CD4-positive, alpha-beta memory T cell (primary cell): ENCODE results near the gene FAM83F. TPM values are rescaled to one million over a fixed set of nuclear protein-coding genes. Genes with fewer than 3 reads are reported as not detected.

Experiments used
- CTCF ChIA-PET: fragments of 350-600 bp; sonication (Branson Sonifier 250); formaldehyde crosslinking; loops from one replicate; lab custom pipeline; 2021; ENCODE audit warnings: inconsistent platforms; ENCODE audit not compliant: partially characterized antibody; lab: Charles Lee
- POLR2A ChIA-PET: fragments of 350-600 bp; sonication (Branson Sonifier 250); formaldehyde crosslinking; loops from one replicate; lab custom pipeline; 2021; ENCODE audit not compliant: partially characterized antibody; lab: Charles Lee
- DNase-seq, 5 donors: peaks; one replicate each; pipeline versions ENCODE4 v3.0.0 to v3.0.0-alpha.2; 2020 to 2022; ENCODE audit warnings: mixed read lengths in 1 of 5
- H3K27ac ChIP-seq: one replicate; pipeline ENCODE4 v1.7.0; 2013; ENCODE audit warnings: low read depth, low read length
- H3K27me3 ChIP-seq: 2 replicates; pipeline ENCODE4 v1.7.0; 2013; ENCODE audit warnings: mild to moderate bottlenecking, low read length, moderate library complexity; ENCODE audit not compliant: insufficient read depth
- H3K36me3 ChIP-seq: 2 replicates; pipeline ENCODE4 v1.7.0; 2013; ENCODE audit warnings: mild to moderate bottlenecking, low read length, moderate library complexity; ENCODE audit not compliant: insufficient read depth
- H3K4me1 ChIP-seq: 2 replicates; pipeline ENCODE4 v1.7.0; 2013; ENCODE audit warnings: mild to moderate bottlenecking, low read length, moderate library complexity; ENCODE audit not compliant: insufficient read depth
- H3K4me3 ChIP-seq, 2 donors: one replicate each; pipeline ENCODE4 v1.7.0; 2013; ENCODE audit warnings: low read length in 2 of 2, mild to moderate bottlenecking in 1 of 2
- H3K9me3 ChIP-seq, 2 donors: one replicate each; pipeline ENCODE4 v1.7.0; 2013; ENCODE audit warnings: low read length in 2 of 2, control low read depth in 1 of 2; ENCODE audit not compliant: control insufficient read depth in 1 of 2
- H3K27ac Mint-ChIP-seq, 7 donors: one replicate each; pipeline ENCODE4 v1.8.0; 2020 to 2021; ENCODE audit warnings: mixed read lengths in 7 of 7, mild to moderate bottlenecking in 6 of 7, inconsistent platforms in 3 of 7, moderate library complexity in 3 of 7
- H3K27me3 Mint-ChIP-seq, 2 donors: one replicate each; pipeline ENCODE4 v1.8.0; 2020 to 2021; ENCODE audit warnings: mixed read lengths in 2 of 2
- H3K36me3 Mint-ChIP-seq, 2 donors: one replicate each; pipeline ENCODE4 v1.8.0; 2020 to 2021; ENCODE audit warnings: mixed read lengths in 2 of 2, inconsistent platforms in 1 of 2, mild to moderate bottlenecking in 1 of 2
- H3K4me1 Mint-ChIP-seq, 4 donors: one replicate each; pipeline ENCODE4 v1.8.0; 2020 to 2021; ENCODE audit warnings: mixed read lengths in 4 of 4, mild to moderate bottlenecking in 1 of 4
- H3K4me3 Mint-ChIP-seq, 8 donors: one replicate each; pipeline ENCODE4 v1.8.0; 2020 to 2021; ENCODE audit warnings: mixed read lengths in 8 of 8, mild to moderate bottlenecking in 7 of 8, moderate library complexity in 6 of 8, inconsistent platforms in 3 of 8
- H3K9me3 Mint-ChIP-seq, 8 donors: one replicate each; pipeline ENCODE4 v1.8.0; 2020 to 2021; ENCODE audit warnings: mixed read lengths in 8 of 8, mild to moderate bottlenecking in 5 of 8, inconsistent platforms in 3 of 8, moderate library complexity in 1 of 8
- intact Hi-C: fragments of 100-400 bp; cut with micrococcal nuclease; formaldehyde crosslinking; loops from one replicate; pipeline ENCODE4 v1.15.1; 2023
- polyA plus RNA-seq, 2 donors: library from polyadenylated mRNA; unstranded; fragments of 300-500 nt; fragmentation: Illumina TruSeq; gene quantifications; one replicate each; pipeline ENCODE4 v1.2.3, GENCODE V29; 2021
- total RNA-seq, 2 experiments: library from RNA; stranded (reverse); gene quantifications; one replicate each; pipeline ENCODE4 v1.2.3, GENCODE V29; 2021

FAM83F gene
- total and polyA plus RNA-seq, 4 experiments from 2014 or later = 0.29 TPM; not detected in 3

GRCh38 chr22:40004836-40005235, 10.1 kb downstream of the FAM83F start:
- Mint-ChIP-seq H3K4me1 (peaks cover 2 to 8% (median 6%) of the 10 kb centered on the region in 4 donors), H3K27ac (no peak overlapping the region), H3K36me3 (no peaks in the 10 kb centered on the region), H3K27me3 (peaks cover 8 to 23% of the 10 kb centered on the region in 2 donors), H3K9me3 (no peaks in the 10 kb centered on the region), H3K4me3 (no peak overlapping the region)
- POLR2A ChIA-PET = no interaction called here
- Histone ChIP-seq H3K27me3 (peaks cover 5% of the 10 kb centered on the region), H3K4me3 (no peak overlapping the region), H3K36me3 (no peaks in the 10 kb centered on the region), H3K27ac (no peak overlapping the region), H3K9me3 (no peaks in the 10 kb centered on the region), H3K4me1 (peaks cover 4% of the 10 kb centered on the region)
- intact Hi-C loops = no loop called here
- no peak for DNase-seq
- CTCF ChIA-PET = interaction anchor here (2.2 kb wide), 1 partner anchor 20 kb away, joined by 8 read pairs; no protein-coding TSS in a partner anchor

GRCh38 chr22:40006641-40007040, 11.9 kb downstream of the FAM83F start:
- intact Hi-C loops = no loop called here
- H3K36me3 ChIP-seq = no peaks in the 10 kb centered on the region
- POLR2A ChIA-PET = no interaction called here
- peaks cover 2 to 13% (median 12%) of the 10 kb centered on the region in 4 donors for H3K4me1 Mint-ChIP-seq
- no peaks in the 10 kb centered on the region for H3K9me3 ChIP-seq
- no peak for DNase-seq
- no peak overlapping the region for H3K4me3 ChIP-seq
- no peaks in the 10 kb centered on the region for H3K36me3 Mint-ChIP-seq
- CTCF ChIA-PET = no interaction called here
- no peak overlapping the region for H3K4me3 Mint-ChIP-seq
- H3K27ac Mint-ChIP-seq = no peak overlapping the region
- no peaks in the 10 kb centered on the region for H3K9me3 Mint-ChIP-seq
- H3K27me3 ChIP-seq = peaks cover 5% of the 10 kb centered on the region
- H3K27ac ChIP-seq = no peak overlapping the region
- H3K4me1 ChIP-seq = peaks cover 10% of the 10 kb centered on the region
- peaks cover 7 to 25% of the 10 kb centered on the region in 2 donors for H3K27me3 Mint-ChIP-seq

- ChIA-PET CTCF (interaction anchor here (1.2 kb wide), 1 partner anchor 13 kb away, joined by 3 read pairs; no protein-coding TSS in a partner anchor), POLR2A (no interaction called here)
- H3K9me3 Mint-ChIP-seq = no peaks in the 10 kb centered on the region
- peaks cover 2 to 13% (median 12%) of the 10 kb centered on the region in 4 donors for H3K4me1 Mint-ChIP-seq
- Histone ChIP-seq H3K4me3 (no peak overlapping the region), H3K9me3 (no peaks in the 10 kb centered on the region), H3K27me3 (peaks cover 5% of the 10 kb centered on the region), H3K36me3 (no peaks in the 10 kb centered on the region), H3K27ac (no peak overlapping the region), H3K4me1 (peaks cover 10% of the 10 kb centered on the region)
- intact Hi-C loops = no loop called here
- no peak overlapping the region for H3K4me3 Mint-ChIP-seq
- H3K36me3 Mint-ChIP-seq = no peaks in the 10 kb centered on the region
- peaks cover 9 to 31% of the 10 kb centered on the region in 2 donors for H3K27me3 Mint-ChIP-seq
- no peak overlapping the region for H3K27ac Mint-ChIP-seq
- no peak for DNase-seq
Measured at GRCh38 chr22:40007853-40008710, 13.3 kb downstream of the FAM83F start.

- Histone ChIP-seq H3K27me3 (peaks cover 5% of the 10 kb centered on the region), H3K9me3 (no peaks in the 10 kb centered on the region), H3K36me3 (no peaks in the 10 kb centered on the region), H3K4me3 (no peak overlapping the region), H3K4me1 (peaks cover 10% of the 10 kb centered on the region), H3K27ac (no peak overlapping the region)
- H3K36me3 Mint-ChIP-seq = no peaks in the 10 kb centered on the region
- H3K27ac Mint-ChIP-seq = no peak overlapping the region
- POLR2A ChIA-PET = no interaction called here
- peaks cover 2 to 13% (median 12%) of the 10 kb centered on the region in 4 donors for H3K4me1 Mint-ChIP-seq
- peaks cover 9 to 34% of the 10 kb centered on the region in 2 donors for H3K27me3 Mint-ChIP-seq
- H3K9me3 Mint-ChIP-seq = no peaks in the 10 kb centered on the region
- DNase-seq = no peak
- CTCF ChIA-PET = interaction anchor here (0.9 to 1.2 kb wide), 2 partner anchors 12 to 27 kb away, joined by 3 read pairs; no protein-coding TSS in a partner anchor
- H3K4me3 Mint-ChIP-seq = no peak overlapping the region
- intact Hi-C loops = no loop called here
Measured at GRCh38 chr22:40008726-40009291, 14.1 kb downstream of the FAM83F start.

- H3K36me3 Mint-ChIP-seq = no peaks in the 10 kb centered on the region
- intact Hi-C loops = no loop called here
Measured at GRCh38 chr22:40009292-40009774, 14.6 kb downstream of the FAM83F start.

GRCh38 chr22:40009951-40010671, 15.4 kb downstream of the FAM83F start:
- H3K27me3 Mint-ChIP-seq = peaks cover 9 to 34% of the 10 kb centered on the region in 2 donors
- H3K36me3 Mint-ChIP-seq = no peaks in the 10 kb centered on the region
- peaks cover 10% of the 10 kb centered on the region for H3K4me1 ChIP-seq
- POLR2A ChIA-PET = interaction anchor here (0.6 to 1.6 kb wide), 2 partner anchors 32 to 867 kb away, joined by 3 read pairs; no protein-coding TSS in a partner anchor
- peak overlapping the region in 5 of 7 donors; percentile 36 to 63 (median 42) for H3K27ac Mint-ChIP-seq
- H3K36me3 ChIP-seq = no peaks in the 10 kb centered on the region
- intact Hi-C loops = no loop called here
- H3K4me3 ChIP-seq = peak overlapping the region in 1 of 2 donors; percentile 5
- H3K27me3 ChIP-seq = peaks cover 5% of the 10 kb centered on the region
- H3K27ac ChIP-seq = no peak overlapping the region
- no peaks in the 10 kb centered on the region for H3K9me3 ChIP-seq
- peak in 3 of 5 donors; percentile 30 to 53 (median 44) for DNase-seq
- no peaks in the 10 kb centered on the region for H3K9me3 Mint-ChIP-seq
- H3K4me1 Mint-ChIP-seq = peaks cover 2 to 13% (median 12%) of the 10 kb centered on the region in 4 donors
- CTCF ChIA-PET = interaction anchor here (0.5 to 2.3 kb wide), 4 partner anchors 14 to 476 kb away, joined by 3 to 17 read pairs (median 3); no protein-coding TSS in a partner anchor
- H3K4me3 Mint-ChIP-seq = peak overlapping the region; percentile 35 to 71 (median 58)

More at GRCh38 chr22:40009292-40009774, 14.6 kb downstream of the FAM83F start:
- POLR2A ChIA-PET = interaction anchor here (1.6 kb wide), 1 partner anchor 31 kb away, joined by 3 read pairs; no protein-coding TSS in a partner anchor
- Histone ChIP-seq H3K4me3 (no peak overlapping the region), H3K4me1 (peaks cover 10% of the 10 kb centered on the region), H3K27me3 (peaks cover 5% of the 10 kb centered on the region), H3K27ac (no peak overlapping the region), H3K9me3 (no peaks in the 10 kb centered on the region), H3K36me3 (no peaks in the 10 kb centered on the region)
- CTCF ChIA-PET = interaction anchor here (0.5 to 2.3 kb wide), 3 partner anchors 15 to 53 kb away, joined by 3 to 17 read pairs (median 3); no protein-coding TSS in a partner anchor
- no peaks in the 10 kb centered on the region for H3K9me3 Mint-ChIP-seq
- peak overlapping the region in 2 of 8 donors; percentile 23 to 62 for H3K4me3 Mint-ChIP-seq
- peaks cover 2 to 13% (median 12%) of the 10 kb centered on the region in 4 donors for H3K4me1 Mint-ChIP-seq
- peak overlapping the region in 1 of 7 donors; percentile 36 for H3K27ac Mint-ChIP-seq
- DNase-seq = no peak
- peaks cover 9 to 34% of the 10 kb centered on the region in 2 donors for H3K27me3 Mint-ChIP-seq
